MM.1S (cell line): Measurements from ENCODE around the gene SETD2.

ENCODE experiments used
- CTCF ChIP-seq: fragments of 300-600 bp; sonication (generic); IDR thresholded peaks from 2 replicates; pipeline ENCODE4 v1.5.1; 2016; ENCODE audit warnings: antibody characterized with exemption, low read length, mixed read lengths
- EZH2phosphoT487 ChIP-seq: fragments of 300-600 bp; sonication (generic); IDR thresholded peaks from 2 replicates; pipeline ENCODE4 v1.6.1; 2018; ENCODE audit warnings: antibody characterized with exemption, low read length

DNA sequence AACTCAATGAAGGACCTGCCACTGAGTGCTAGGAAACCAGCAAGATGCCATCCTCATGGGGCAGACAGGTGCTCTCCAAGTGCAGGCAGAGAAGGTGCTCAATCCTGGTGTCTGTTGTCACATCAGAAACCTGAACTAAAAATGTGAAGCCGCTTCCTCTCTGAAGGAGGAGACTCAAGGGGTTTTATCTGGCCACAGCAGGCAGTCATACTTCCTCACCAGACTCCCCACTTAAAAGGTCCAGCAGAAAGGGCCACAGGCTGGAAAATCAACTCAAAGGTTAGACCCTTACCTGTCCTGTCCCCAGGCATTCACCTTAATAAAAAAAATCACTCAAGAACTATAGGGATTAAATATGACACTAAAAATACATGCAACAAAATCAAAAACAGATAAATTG lies 192.2 kb downstream of the SETD2 start:
- TF ChIP-seq CTCF (no peak), EZH2phosphoT487 (no peak)
